SKM-1 (cell line): Measurements from ENCODE around the gene FAM83B.
"Not testable (repeated sequence)": the region's sequence is repeated elsewhere in the genome, so short reads cannot be mapped to it uniquely, and the experiment has no call there.

Experiments
- DNase-seq: peaks from one replicate; lab custom pipeline; 2025; ENCODE audit not compliant: unreplicated experiment; lab: John Stamatoyannopoulos, UW

Gene FAM83B

GRCh38 chr6:54970337-54970736 is 123.8 kb downstream of the FAM83B start:
- no peak for DNase-seq

- no peak for DNase-seq
These were observed 125.3 kb downstream of the FAM83B start for GRCh38 chr6:54971825-54972224.

- DNase-seq, result not testable (repeated sequence)
These were observed 132.6 kb downstream of the FAM83B start for GRCh38 chr6:54979161-54979560.

GRCh38 chr6:54980511-54981275 is 134.1 kb downstream of the FAM83B start:
- DNase-seq, result no peak

GRCh38 chr6:54981276-54981609 is 134.7 kb downstream of the FAM83B start:
- no peak for DNase-seq

- DNase-seq, result no peak
These were observed 135.1 kb downstream of the FAM83B start for GRCh38 chr6:54981647-54982046.

- DNase-seq, result no peak
These were observed 141.2 kb downstream of the FAM83B start for GRCh38 chr6:54987633-54988290.

- no peak for DNase-seq
These were observed 142.0 kb downstream of the FAM83B start for GRCh38 chr6:54988576-54988975.

GRCh38 chr6:54990001-54990400 is 143.4 kb downstream of the FAM83B start:
- DNase-seq, result no peak
